ENCODE data around the gene PREX1.
"Not testable (repeated sequence)": the region's sequence is repeated elsewhere in the genome, so short reads cannot be mapped to it uniquely, and the experiment has no call there.

The PREX1 gene

GRCh38 chr20:48791014-48791413 is 36.8 kb downstream of the PREX1 start:
- peak; percentile 16 for DNase-seq

GRCh38 chr20:48790473-48791003 is 37.3 kb downstream of the PREX1 start:
- no peak for DNase-seq

- peak; percentile 11 for DNase-seq
Measured at GRCh38 chr20:48789781-48790472, 37.9 kb downstream of the PREX1 start.

- DNase-seq = no peak
Measured at GRCh38 chr20:48789185-48789668, 38.6 kb downstream of the PREX1 start.

GRCh38 chr20:48788486-48789072 is 39.2 kb downstream of the PREX1 start:
- no peak for DNase-seq

- DNase-seq = peak; percentile 84
Measured at GRCh38 chr20:48787861-48788375, 39.9 kb downstream of the PREX1 start.

- no peak for DNase-seq
Measured at GRCh38 chr20:48786951-48787705, 40.7 kb downstream of the PREX1 start.

GRCh38 chr20:48785801-48786200 is 42.0 kb downstream of the PREX1 start:
- DNase-seq = no peak

GRCh38 chr20:48785256-48785655 is 42.5 kb downstream of the PREX1 start:
- DNase-seq = no peak

GRCh38 chr20:48784273-48784641 is 43.5 kb downstream of the PREX1 start:
- peak; percentile 63 for DNase-seq

- peak; percentile 58 for DNase-seq
Measured at GRCh38 chr20:48783533-48784272, 44.1 kb downstream of the PREX1 start.

GRCh38 chr20:48782901-48783308 is 44.9 kb downstream of the PREX1 start:
- no peak for DNase-seq

- no peak for DNase-seq
Measured at GRCh38 chr20:48782053-48782452, 45.7 kb downstream of the PREX1 start.

- no peak for DNase-seq
Measured at GRCh38 chr20:48781634-48782033, 46.2 kb downstream of the PREX1 start.

GRCh38 chr20:48779435-48779834 is 48.4 kb downstream of the PREX1 start:
- no peak for DNase-seq

GRCh38 chr20:48777821-48778220 is 50.0 kb downstream of the PREX1 start:
- no peak for DNase-seq

- no peak for DNase-seq
Measured at GRCh38 chr20:48777005-48777404, 50.8 kb downstream of the PREX1 start.

GRCh38 chr20:48776306-48776705 is 51.5 kb downstream of the PREX1 start:
- DNase-seq = peak; percentile 83

- not testable (repeated sequence) for DNase-seq
Measured at GRCh38 chr20:48775545-48775944, 52.3 kb downstream of the PREX1 start.

GRCh38 chr20:48774696-48775095 is 53.1 kb downstream of the PREX1 start:
- no peak for DNase-seq

GRCh38 chr20:48773837-48774418 is 53.9 kb downstream of the PREX1 start:
- no peak for DNase-seq

Data from fibroblast of skin of right biceps (primary cell).